Inflammatory macrophage (primary cell): ENCODE measurements around the gene SPPL3.

Experiments used
- DNase-seq, 2 donors: peaks; one replicate each; pipeline ENCODE4 v3.0.0-alpha.2; 2020 to 2022

The SPPL3 gene

DNA sequence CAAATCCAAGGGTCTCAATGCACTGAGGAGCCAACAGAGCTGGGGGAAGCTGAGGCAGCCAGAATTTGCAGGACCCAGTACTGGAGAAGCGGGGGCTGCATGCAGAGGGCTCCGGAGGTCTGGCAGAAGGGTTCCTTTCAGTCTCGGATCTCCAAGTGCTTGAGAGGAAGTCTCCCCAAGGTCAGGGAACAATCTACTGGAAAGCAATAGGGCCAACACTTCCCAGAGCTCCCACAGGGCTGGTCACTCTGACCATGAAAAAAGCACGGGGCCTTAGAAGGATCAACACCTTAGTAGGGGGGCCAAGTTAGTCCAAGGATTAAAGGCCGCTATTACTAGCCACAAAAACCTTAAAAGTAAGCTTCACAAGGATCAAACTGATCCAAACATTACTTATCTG lies 31.7 kb downstream of the SPPL3 start:
- DNase-seq: no peak

GRCh38 chr12:120870415-120870814 lies 33.7 kb downstream of the SPPL3 start:
- DNase-seq: no peak

GRCh38 chr12:120869376-120869775 lies 34.8 kb downstream of the SPPL3 start:
- DNase-seq: no peak

DNA sequence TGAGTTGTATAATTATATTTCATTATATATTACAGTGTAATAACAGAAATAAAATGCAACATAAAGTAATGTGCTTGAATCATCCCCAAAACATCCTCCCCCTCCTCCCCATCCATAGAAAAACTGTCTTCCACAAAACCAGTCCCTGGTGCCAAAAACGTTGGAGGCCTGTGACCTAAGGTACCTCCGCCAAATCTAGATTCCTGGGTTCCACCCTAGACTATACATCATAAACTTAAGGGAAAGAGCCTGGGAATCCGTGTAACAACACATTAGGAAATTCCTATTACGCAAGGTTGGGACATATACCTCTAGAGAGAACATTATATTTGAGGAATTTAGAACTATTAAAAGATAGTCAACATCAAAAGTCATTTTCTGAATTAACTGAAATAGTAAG lies 38.0 kb downstream of the SPPL3 start:
- no peak for DNase-seq

- DNase-seq: peak in 1 of 2 donors; percentile 28
These were observed 39.1 kb downstream of the SPPL3 start for GRCh38 chr12:120865098-120865497.

DNA sequence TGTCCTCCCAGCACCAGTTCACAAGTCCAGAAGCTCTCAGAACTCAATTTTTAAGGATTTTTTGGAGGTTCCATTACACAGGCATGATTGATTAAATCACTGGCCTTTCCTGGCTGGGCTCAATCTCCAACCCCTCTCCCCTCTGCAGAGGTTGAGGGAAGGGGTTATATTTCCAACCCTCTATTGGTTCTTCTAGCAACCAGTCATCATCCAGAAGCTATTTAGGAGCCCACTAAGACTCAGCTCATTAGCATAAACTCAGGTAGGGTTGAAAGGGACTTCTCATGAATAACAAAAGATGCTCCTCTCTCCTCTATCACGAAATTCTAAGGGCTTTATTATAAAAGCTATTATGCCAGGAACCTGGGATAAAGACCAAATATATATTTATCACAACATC lies 41.5 kb downstream of the SPPL3 start:
- DNase-seq: no peak

GRCh38 chr12:120861074-120861795 lies 42.9 kb downstream of the SPPL3 start:
- DNase-seq: no peak

GRCh38 chr12:120858306-120859088 lies 45.7 kb downstream of the SPPL3 start:
- DNase-seq: no peak

- DNase-seq: peak; percentile 22 to 40
These were observed 47.2 kb downstream of the SPPL3 start for GRCh38 chr12:120856980-120857379.

DNA sequence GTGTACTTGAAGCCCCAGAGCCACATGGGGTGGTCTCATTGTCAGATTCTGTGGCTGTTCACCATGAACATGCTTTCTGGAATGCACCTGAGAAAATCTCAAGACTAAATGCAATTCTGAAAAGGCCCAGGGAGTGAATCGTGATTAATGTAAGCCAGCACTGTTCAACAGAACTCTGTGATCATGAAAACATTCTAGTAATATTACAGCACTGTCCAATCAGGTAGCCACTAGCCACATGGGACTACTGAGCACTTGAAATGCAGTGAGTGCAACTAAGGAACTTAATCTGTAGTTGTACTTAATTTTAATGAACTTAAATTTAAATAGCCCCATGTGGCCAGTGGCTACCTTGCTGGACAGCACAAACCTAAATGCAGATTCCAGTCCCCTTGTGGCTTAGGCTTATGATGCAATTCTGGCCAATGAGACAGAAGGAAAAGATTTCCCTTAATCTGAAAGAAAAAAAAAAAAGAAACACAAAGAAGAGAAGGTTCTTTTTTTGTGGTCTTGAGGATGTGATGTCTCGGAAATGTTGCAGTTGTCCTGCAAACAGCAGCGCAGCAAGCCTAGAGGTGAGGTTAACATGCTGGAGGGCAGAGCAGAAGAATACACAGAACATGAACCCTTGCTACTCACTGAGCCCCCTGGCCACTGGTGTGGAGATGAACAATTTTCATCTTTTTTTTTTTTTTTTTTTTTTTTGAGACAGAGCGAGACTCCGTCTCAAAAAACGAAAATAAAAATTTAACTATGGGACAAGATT lies 48.2 kb downstream of the SPPL3 start:
- no peak for DNase-seq

DNA sequence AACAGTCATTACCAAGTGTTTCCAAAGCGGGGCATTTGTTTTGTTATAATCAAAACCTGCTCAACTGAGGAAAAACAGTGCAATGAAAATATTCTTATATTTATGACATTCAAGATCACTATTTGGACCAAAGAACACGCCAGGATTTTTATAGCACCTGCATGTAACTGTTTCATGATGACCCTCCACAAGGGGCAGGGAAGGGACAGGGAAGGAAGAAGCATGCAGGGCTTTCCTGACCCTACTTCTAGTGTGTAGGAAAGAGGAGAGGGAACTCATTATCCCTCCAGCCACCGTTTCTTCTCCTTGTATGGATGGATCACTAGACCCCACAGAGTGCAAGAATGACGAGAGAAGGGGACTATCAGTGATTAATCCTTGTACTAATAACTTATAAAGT lies 49.4 kb downstream of the SPPL3 start:
- no peak for DNase-seq

DNA sequence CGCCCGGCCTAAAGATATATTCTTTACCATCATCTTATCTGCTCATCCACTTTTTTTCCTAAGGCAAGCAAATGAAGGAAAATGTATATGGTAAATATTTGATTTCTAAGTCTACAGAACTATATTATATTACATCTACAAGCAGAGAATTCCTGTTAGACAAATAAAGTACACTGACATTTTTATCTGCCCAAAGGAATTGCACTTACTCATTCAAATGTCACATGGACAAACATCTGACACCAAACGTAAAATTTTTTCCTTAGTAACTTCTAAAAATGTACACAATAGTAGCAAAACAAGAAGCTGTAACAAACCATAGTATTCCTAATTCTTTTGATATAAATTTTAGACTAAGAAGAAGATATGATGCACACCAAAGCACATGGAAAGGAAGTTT lies 51.0 kb downstream of the SPPL3 start:
- no peak for DNase-seq

- no peak for DNase-seq
These were observed 52.2 kb downstream of the SPPL3 start for GRCh38 chr12:120851944-120852343.

DNA sequence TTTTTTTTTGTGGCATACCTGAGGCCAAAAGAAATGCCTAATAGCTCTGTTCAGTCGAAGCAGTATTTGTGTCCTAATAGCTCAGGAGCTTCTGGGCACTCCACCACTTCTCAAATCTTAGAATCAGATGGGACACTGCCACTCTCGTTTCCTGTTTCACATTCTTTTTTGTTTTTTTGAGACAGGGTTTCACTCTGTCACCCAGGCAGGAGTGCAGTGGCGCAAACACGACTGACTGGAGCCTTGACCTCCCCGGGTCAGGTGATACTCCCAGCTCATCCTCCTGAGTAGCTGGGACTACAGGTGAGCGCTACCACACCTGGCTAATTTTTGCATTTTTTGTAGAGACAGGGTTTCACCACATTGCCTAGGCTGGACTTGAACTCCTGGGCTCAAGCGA lies 52.7 kb downstream of the SPPL3 start:
- DNase-seq: peak; percentile 24 to 50

DNA sequence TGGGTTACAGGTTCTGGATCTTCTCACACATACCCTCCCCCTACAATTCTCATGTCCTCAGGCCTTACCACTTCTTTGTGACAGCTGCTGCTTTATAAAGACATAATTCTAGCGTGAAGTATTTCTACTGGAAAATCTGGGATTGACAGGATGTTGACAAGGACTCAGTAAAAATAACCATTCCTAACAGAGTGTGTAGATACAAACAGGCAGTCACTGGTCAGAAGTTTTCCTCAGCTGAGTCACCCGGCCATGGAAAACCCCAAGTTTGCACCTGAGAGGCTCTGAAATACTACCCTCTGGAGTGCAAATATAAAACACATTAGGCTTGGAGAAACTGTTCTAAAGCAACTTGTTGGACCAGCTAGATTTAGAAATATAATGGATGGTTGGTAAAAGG lies 54.4 kb downstream of the SPPL3 start:
- no peak for DNase-seq

GRCh38 chr12:120847814-120848213 lies 56.3 kb downstream of the SPPL3 start:
- DNase-seq: peak; percentile 27 to 39

GRCh38 chr12:120847392-120847791 lies 56.8 kb downstream of the SPPL3 start:
- no peak for DNase-seq

GRCh38 chr12:120846721-120847120 lies 57.4 kb downstream of the SPPL3 start:
- no peak for DNase-seq

- no peak for DNase-seq
These were observed 58.5 kb downstream of the SPPL3 start for GRCh38 chr12:120845696-120846095.

DNA sequence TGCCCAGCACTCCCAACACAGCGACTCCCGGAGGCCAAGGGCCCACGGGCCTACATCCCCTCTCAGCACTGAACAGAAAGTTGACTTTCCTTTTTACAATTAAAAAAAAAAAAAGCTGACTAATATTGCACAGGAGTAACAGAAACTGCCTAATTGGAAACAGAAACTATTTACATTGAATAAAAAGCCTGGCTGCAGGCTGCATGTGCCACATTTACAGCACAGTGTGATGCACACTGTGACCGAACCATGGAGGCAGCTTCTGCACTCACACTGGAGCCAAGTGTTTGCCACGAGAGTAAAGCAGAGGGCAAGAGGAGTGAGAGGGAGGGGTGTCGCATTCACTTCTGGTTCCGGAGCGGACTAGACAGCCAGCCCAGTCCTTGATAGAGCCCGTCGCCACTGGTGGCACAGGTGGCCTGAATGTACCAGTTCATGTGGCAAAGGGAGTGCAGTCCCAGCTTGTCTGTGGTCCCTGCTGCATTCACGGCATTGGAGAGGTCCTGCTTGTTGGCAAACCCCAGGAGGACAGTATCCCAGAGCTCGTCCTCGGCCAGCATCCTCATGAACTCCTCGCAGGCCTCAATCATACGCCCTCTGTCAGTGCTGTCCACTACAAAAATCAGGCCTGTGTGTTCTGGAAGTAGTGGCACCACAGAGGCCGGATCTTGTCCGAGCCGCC lies 59.2 kb downstream of the SPPL3 start:
- no peak for DNase-seq

DNA sequence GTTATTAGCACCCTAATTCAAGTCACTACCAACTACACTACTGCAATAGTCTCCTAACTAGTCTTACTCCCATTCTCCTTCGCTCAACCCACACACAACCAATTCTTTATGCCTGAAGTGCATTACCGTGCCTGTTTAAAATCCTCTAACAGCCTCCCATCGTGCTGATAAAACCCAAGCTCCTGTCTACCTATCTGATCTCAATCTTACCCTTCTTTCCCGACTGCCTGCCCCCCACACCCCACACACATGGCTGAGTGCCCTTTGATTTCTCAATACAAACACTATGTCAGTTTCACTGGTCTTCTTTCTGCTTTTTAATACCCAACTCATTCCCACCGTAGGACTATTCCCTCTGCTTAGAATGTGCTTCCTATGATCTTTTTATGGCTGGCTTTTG lies 59.9 kb downstream of the SPPL3 start:
- DNase-seq: no peak

DNA sequence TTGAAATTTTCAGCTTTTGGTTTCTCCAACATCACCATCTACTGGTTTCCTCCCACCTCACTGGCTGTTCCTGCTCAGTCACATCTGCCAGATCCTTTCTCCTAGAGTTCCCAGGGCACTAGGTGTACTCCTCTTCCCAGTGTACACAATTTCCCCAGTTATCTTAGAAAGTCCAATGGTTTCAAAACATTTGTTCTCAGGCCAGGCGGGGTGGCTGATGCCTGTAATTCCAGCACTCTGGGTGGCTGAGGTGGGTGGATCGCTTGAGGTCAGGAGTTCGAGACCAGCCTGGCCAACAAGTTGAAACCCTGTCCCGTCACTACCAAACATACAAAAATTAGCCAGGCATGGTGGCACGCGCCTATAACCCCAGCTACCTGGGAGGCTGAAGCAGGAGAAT lies 60.7 kb downstream of the SPPL3 start:
- no peak for DNase-seq

DNA sequence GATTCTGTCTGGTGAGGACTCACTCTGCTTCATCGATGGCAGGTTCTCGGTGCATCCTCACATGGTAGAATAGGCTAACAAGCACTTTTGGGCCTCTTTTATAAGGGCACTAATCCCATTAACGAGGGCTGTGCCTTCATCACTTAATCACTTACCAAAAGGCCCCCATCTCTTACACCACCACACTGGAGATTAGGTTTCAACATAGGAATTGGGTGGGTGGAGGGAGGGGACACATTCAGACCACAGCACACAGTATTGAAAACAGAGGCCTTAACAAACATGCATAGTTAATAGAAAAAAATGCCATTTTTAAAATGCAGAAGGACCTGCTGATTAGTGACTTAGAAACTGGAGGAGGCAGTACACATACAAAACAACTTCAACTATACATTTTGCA lies 61.6 kb downstream of the SPPL3 start:
- DNase-seq: peak; percentile 9 to 27
